GM19351 (cell line): ENCODE results near the gene DENND4C.
A peak's percentile ranks its signal among the peaks of the same experiment; 100 is the strongest.
"Not testable (repeated sequence)": the region's sequence is repeated elsewhere in the genome, so short reads cannot be mapped to it uniquely, and the experiment has no call there.

Experiments used
- ATAC-seq: cut with Tn5 transposase; IDR thresholded peaks from one replicate; pipeline ENCODE4 v1.9.1; 2021; ENCODE audit warnings: mild to moderate bottlenecking, moderate library complexity; ENCODE audit not compliant: unreplicated experiment

Gene DENND4C

GRCh38 chr9:19223724-19224123 lies 6.8 kb upstream of the DENND4C start:
- no peak for ATAC-seq

DNA sequence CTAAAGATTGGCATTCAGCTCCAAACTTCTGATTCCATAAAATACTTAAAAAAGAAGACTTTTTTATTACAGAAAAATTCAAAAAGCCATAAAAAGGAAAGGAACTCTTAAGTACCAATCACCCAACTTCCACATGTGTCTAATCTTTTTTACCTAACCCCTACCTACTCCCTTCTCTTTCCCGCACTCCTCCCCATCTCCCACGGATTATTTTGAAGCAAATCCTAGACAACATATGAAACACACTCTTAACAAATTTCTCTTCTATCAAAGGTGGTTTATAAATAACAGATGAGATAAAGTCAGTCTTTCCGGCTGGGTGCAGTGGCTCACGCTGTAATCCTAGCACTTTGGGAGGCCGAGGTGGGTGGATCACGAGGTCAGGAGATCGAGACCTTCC lies 5.9 kb upstream of the DENND4C start:
- no peak for ATAC-seq

DNA sequence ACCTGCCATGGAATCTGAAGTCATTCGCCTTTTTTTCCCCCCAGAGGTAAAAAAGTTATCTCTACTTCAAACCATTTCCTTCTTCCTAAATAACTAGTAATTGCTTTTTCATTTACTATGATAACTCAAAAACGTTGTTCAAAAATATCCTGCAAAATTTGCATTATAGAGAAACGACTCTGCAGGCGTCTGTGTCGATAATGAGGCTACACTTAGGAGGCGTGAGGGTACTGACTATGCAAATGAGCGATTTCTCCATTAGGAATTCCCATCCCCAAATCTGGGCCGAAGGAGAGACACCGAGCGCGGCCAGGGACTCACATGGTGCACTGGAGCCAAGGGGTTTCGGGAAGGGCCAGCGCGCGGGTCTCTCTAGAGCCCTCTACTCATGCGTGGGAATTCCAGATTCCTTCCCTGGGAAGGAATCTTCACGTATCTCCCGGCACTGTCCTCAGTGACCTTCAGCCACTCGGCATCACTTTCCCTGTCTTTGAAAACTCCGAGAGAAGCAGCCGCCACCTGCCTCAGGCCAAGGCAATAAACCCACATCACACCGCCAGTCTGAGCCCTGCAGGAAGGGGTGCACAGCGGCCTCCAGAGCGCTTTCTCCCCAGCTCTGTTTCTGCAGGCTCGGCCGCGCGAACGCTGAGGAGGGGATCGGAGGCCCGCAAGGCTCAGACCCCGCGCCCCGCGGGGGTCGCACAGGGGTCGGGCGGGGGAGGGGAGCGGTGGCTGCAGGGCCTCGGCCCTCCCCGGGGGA lies 718 bp upstream of the DENND4C start:
- peak; percentile 60 for ATAC-seq

GRCh38 chr9:19231126-19231903 lies 822 bp downstream of the DENND4C start:
- ATAC-seq, result peak; percentile 6

- ATAC-seq, result no peak
Observed at GRCh38 chr9:19231904-19232822, 1.7 kb downstream of the DENND4C start.

DNA sequence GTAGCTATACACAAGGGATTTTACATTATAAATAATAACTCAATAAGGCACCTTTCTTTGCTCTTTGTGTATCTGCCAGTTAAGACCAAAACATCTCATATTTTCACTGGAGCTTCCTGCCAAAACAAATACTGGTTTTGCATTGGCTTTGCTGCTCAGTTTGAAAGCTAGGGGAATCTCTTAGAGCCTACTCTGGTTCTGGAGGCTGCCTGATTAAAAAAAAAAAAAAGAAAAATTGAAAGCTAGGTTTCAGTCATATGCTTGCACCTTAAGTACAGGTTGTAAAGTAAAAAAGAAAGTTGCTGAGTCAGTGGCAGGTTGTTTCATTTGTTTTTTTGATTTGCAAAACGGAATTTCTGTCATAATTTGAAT lies 2.3 kb downstream of the DENND4C start:
- peak; percentile 19 for ATAC-seq

- ATAC-seq, result no peak
Observed at GRCh38 chr9:19233344-19233743, 2.9 kb downstream of the DENND4C start.

GRCh38 chr9:19239955-19240354 lies 9.5 kb downstream of the DENND4C start:
- ATAC-seq, result no peak

DNA sequence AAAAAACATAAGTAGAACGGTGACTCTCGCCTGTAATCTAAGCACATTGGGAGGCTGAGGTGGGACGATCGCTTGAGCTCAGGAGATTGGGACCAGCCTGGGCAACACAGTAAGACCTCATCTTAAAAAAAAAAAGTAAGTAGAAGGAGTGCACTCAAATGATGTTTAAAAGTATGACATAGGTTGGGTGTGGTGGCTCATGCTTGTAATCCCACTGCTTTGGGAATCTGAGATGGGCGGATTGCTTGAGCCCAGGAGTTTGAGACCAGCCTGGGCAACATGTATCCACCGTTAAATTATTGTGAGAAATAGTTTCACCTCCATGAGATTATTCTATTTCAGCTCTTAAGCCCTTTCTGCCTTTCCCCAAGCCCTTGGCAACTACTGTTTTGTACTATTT lies 11.2 kb downstream of the DENND4C start:
- ATAC-seq, result no peak

GRCh38 chr9:19243366-19244033 lies 13.0 kb downstream of the DENND4C start:
- no peak for ATAC-seq

DNA sequence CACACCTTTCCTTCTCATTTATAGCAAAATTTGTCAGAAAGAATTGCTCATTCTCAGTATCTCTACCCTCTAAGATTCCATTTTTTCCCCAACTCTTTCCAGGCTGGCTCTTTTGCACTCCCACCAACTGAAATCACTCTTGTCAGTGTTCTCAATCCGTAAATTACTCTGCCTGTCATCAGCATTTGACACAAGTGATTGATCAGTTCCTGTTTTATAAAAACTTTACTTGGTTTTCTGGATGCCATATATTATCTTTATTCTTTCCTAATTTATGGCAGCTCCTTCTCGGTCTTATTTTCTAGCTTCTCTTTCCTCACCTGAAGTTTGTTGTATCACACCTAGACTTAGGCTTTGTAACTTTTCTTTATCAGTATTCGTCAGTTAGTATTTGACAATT lies 16.4 kb downstream of the DENND4C start:
- no peak for ATAC-seq

DNA sequence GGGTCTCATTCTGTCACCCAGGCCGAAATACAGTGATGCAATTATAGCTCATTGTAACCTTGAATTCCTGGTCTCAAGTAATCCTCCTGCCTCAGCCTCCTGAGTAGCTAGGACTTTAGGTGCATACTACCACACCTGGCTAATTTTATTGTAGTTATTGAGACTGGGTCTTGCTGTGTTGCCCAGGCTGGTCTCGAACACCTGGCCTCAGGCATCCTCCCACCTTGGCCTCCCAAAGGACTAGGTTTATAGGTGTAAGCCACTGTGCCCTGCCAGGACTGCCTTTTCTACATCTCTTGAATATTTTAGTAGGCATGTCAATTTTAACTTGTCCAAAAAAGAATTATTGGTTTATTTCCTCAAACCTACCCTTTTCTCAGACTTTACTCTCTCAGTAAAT lies 16.9 kb downstream of the DENND4C start:
- ATAC-seq, result no peak

- not testable (repeated sequence) for ATAC-seq
Observed at GRCh38 chr9:19250346-19250745, 19.9 kb downstream of the DENND4C start.

GRCh38 chr9:19251203-19251602 lies 20.7 kb downstream of the DENND4C start:
- not testable (repeated sequence) for ATAC-seq

DNA sequence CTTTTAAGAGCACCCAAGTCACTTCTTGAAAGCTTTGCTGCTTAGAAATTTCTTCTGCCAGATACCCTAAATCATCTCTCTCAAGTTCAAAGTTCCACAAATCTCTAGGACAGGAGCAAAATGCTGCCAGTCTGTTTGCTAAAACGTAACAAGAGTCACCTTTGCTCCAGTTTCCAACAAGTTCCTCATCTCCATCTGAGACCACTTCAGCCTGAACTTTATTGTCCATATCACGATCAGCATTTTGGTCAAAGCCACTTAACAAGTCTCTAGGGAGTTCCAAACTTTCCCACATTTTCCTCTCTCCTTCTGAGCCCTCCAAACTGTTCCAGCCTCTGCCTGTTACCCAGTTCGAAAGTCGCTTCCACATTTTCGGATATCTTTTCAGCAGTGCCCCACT lies 21.1 kb downstream of the DENND4C start:
- not testable (repeated sequence) for ATAC-seq

GRCh38 chr9:19252174-19252884 lies 21.8 kb downstream of the DENND4C start:
- no peak for ATAC-seq

GRCh38 chr9:19252885-19253219 lies 22.4 kb downstream of the DENND4C start:
- ATAC-seq, result no peak

- ATAC-seq, result no peak
Observed at GRCh38 chr9:19255112-19255511, 24.6 kb downstream of the DENND4C start.

DNA sequence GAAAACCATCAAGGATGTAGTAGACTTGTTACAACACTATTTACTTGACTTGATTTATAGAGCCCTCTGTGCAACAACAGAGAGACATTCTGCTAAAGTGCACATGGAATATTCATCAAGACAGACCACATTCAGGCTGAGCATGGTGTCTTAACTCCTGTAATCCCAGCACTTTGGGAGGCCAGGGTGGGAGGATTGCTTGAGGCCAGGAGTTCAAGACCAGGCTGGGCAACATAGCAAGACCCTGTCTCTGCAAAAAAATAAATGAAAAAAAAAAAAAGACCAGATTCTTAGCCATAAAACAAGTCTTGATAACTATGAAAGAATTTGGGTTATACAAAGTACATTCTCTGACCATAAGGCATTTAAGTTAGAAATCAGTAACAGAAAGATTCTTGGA lies 25.3 kb downstream of the DENND4C start:
- no peak for ATAC-seq

DNA sequence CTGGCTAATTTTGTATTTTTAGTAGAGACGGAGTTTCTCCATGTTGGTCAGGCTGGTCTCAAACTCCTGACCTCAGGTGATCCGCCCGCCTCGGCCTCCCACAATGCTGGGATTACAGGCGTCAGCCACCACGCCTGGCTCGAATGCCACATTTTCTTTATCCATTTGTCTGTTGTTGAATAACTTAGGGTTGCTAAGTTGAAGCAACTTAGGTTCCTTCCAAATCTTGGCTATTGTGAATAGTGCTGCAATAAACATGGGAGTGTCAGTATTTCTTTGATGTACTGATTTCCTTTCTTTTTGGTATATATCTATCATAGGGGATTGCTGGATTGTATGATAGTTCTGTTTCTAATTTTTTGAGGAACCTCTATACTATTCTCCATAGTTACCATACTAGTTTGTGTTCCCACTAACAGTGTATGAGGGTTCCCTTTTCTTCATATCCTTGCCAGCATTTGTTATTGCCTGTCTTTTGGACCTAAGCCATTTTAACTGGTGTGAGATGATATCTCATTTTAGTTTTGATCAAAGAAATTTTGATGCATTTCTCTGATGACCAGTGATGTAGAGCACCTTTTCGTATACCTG lies 29.3 kb downstream of the DENND4C start:
- ATAC-seq, result not testable (repeated sequence)
